Trophoblast cell (in vitro differentiated cells and primary cell): ENCODE measurements around the gene EIF4EBP2.
A peak's percentile ranks its signal among the peaks of the same experiment; 100 is the strongest.

Source experiments
- DNase-seq, 2 donors: peaks; one replicate each; pipeline ENCODE4 v3.0.0-alpha.2; 2016
- H2AFZ ChIP-seq: 2 replicates; pipeline ENCODE4 v1.6.1; 2013; ENCODE audit warnings: low read length, moderate library complexity, mild to moderate bottlenecking; ENCODE audit not compliant: insufficient read depth, poor library complexity
- H2AK5ac ChIP-seq: 2 replicates; pipeline ENCODE4 v1.6.1; 2013; ENCODE audit warnings: mild to moderate bottlenecking, low read length
- H2BK120ac ChIP-seq: 2 replicates; pipeline ENCODE4 v1.6.1; 2013; ENCODE audit warnings: low read length, mild to moderate bottlenecking, moderate library complexity; ENCODE audit not compliant: insufficient read depth, poor library complexity
- H2BK12ac ChIP-seq: 2 replicates; pipeline ENCODE4 v1.6.1; 2013; ENCODE audit warnings: mild to moderate bottlenecking, low read length, moderate library complexity
- H2BK5ac ChIP-seq: 2 replicates; pipeline ENCODE4 v1.6.1; 2013; ENCODE audit warnings: low read length, low read depth, moderate library complexity, mild to moderate bottlenecking; ENCODE audit not compliant: poor library complexity
- H3K14ac ChIP-seq: 2 replicates; pipeline ENCODE4 v1.6.1; 2013; ENCODE audit warnings: mild to moderate bottlenecking, low read length
- H3K18ac ChIP-seq: 2 replicates; pipeline ENCODE4 v1.6.1; 2013; ENCODE audit warnings: mild to moderate bottlenecking, low read length
- H3K23ac ChIP-seq: 2 replicates; pipeline ENCODE4 v1.6.1; 2013; ENCODE audit warnings: low read length
- H3K27ac ChIP-seq: 2 replicates; pipeline ENCODE4 v1.5.1; 2013; ENCODE audit warnings: low read depth, mild to moderate bottlenecking, inconsistent platforms, low read length, moderate library complexity
- H3K27me3 ChIP-seq: 2 replicates; pipeline ENCODE4 v1.6.1; 2013; ENCODE audit warnings: inconsistent platforms, mild to moderate bottlenecking, low read length, moderate library complexity; ENCODE audit not compliant: insufficient read depth
- H3K36me3 ChIP-seq, 2 experiments: 1 replicate in 1 of 2; 2 replicates in 1 of 2; pipeline ENCODE4 v1.6.1; 2013; ENCODE audit warnings: low read length in 2 of 2, mild to moderate bottlenecking in 2 of 2, moderate library complexity in 1 of 2; ENCODE audit not compliant: insufficient read depth in 2 of 2, control insufficient read depth in 1 of 2
- H3K4ac ChIP-seq: 2 replicates; pipeline ENCODE4 v1.6.1; 2013; ENCODE audit warnings: low read depth, mild to moderate bottlenecking, low read length, moderate library complexity
- H3K4me1 ChIP-seq, 2 experiments: 1 replicate in 1 of 2; 2 replicates in 1 of 2; pipeline ENCODE4 v1.6.1; 2013; ENCODE audit warnings: low read length in 2 of 2, mild to moderate bottlenecking in 2 of 2, moderate library complexity in 1 of 2; ENCODE audit not compliant: insufficient read depth in 2 of 2, control insufficient read depth in 1 of 2
- H3K4me2 ChIP-seq: 2 replicates; pipeline ENCODE4 v1.6.1; 2013; ENCODE audit warnings: inconsistent platforms, mild to moderate bottlenecking, low read length, moderate library complexity
- H3K4me3 ChIP-seq: 2 replicates; pipeline ENCODE4 v1.5.1; 2013; ENCODE audit warnings: mild to moderate bottlenecking, low read depth, low read length, inconsistent platforms
- H3K79me1 ChIP-seq: one replicate; pipeline ENCODE4 v1.6.1; 2013; ENCODE audit warnings: low read length
- H3K79me2 ChIP-seq: 2 replicates; pipeline ENCODE4 v1.6.1; 2013; ENCODE audit warnings: low read length, mild to moderate bottlenecking; ENCODE audit not compliant: control insufficient read depth, insufficient read depth, poor library complexity
- H3K9ac ChIP-seq: 2 replicates; pipeline ENCODE4 v1.6.1; 2013; ENCODE audit warnings: mild to moderate bottlenecking, low read length
- H3K9me3 ChIP-seq: 2 replicates; pipeline ENCODE4 v1.6.1; 2013; ENCODE audit warnings: low read depth, mild to moderate bottlenecking, control low read depth, inconsistent platforms, low read length; ENCODE audit not compliant: insufficient read depth
- H4K12ac ChIP-seq: 2 replicates; pipeline ENCODE4 v1.6.1; 2013; ENCODE audit warnings: low read depth, mild to moderate bottlenecking, low read length, moderate library complexity
- H4K8ac ChIP-seq: 2 replicates; pipeline ENCODE4 v1.6.1; 2013; ENCODE audit warnings: low read depth, mild to moderate bottlenecking, low read length, moderate library complexity
- H4K91ac ChIP-seq: one replicate; pipeline ENCODE4 v1.6.1; 2013; ENCODE audit warnings: low read depth, mild to moderate bottlenecking, low read length, moderate library complexity
- WGBS: extraction: QIAGEN DNeasy Blood & Tissue Kit; methylation state at CpG from one replicate; pipeline ENCODE4 v1.1.7; 2013; ENCODE audit warnings: missing lambda C conversion rate; ENCODE audit not compliant: insufficient read length, insufficient coverage; ENCODE audit errors: extremely low coverage; 5-methylcytosine and 5-hydroxymethylcytosine counted together

EIF4EBP2 gene

DNA sequence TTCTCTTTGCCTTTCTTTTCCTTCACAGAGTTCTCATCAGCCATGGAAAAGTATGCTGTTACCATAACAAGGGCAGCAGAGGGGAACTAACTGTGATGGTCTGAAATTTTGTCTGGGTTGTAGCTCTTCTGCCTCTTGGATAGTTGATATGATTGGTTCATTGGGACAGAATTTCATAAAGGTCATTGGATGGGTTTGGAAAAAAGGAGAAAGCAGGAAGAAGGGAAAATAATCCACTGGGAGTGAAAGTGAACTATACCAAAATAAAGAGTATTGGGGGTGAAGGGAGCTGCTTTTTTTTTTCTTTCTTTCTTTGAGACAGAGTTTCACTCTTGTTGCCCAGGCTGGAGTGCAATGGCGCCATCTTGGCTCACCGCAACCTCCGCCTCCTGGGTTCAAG, 5.8 kb downstream of the EIF4EBP2 start:
- Histone ChIP-seq H4K91ac (no peak overlapping the region), H3K23ac (no peak overlapping the region)

DNA sequence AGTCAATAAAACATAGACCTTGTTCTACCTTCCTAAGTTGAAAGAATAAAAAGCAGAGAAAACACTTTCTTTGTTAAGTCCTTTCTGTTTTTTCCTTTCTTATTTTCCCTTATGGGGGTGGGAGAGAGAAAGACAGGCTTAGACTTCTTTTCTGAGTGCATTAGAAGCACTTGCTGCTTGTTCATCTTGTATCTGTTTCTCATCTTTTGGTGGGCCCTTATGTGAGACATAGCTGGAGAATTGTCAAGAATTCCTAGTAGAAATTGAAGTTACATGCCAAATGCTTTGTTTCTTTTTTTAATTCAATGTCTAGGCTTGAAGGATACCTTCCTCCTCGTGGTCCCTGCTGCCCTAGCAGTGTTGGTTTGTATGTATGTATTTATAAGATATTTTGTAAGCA, 6.7 kb downstream of the EIF4EBP2 start:
- WGBS, result no CpG with 5 or more reads among the region's 1 CpG
- no peak overlapping the region for H4K8ac ChIP-seq
- no peak overlapping the region for H3K27ac ChIP-seq
- H2BK5ac ChIP-seq, result no peak overlapping the region
- no peak overlapping the region for H4K12ac ChIP-seq
- peaks cover 4 to 9% of the 10 kb centered on the region in 2 experiments for H3K4me1 ChIP-seq
- no peak overlapping the region for H2BK120ac ChIP-seq
- H3K9ac ChIP-seq, result no peak overlapping the region
- H4K91ac ChIP-seq, result no peak overlapping the region
- no peak overlapping the region for H3K14ac ChIP-seq
- no peak overlapping the region for H2AFZ ChIP-seq
- H3K4ac ChIP-seq, result no peak overlapping the region
- no peak overlapping the region for H2BK12ac ChIP-seq
- H2AK5ac ChIP-seq, result no peak overlapping the region
- peaks cover 1 to 8% of the 10 kb centered on the region in 2 experiments for H3K36me3 ChIP-seq
- no peak overlapping the region for H3K18ac ChIP-seq
- H3K27me3 ChIP-seq, result no peaks in the 10 kb centered on the region
- no peaks in the 10 kb centered on the region for H3K79me1 ChIP-seq
- no peak overlapping the region for H3K23ac ChIP-seq
- DNase-seq, result peak in 1 of 2 donors; percentile 26
- no peaks in the 10 kb centered on the region for H3K9me3 ChIP-seq
- H3K4me2 ChIP-seq, result no peak overlapping the region
- H3K79me2 ChIP-seq, result peaks cover 7% of the 10 kb centered on the region
- H3K4me3 ChIP-seq, result no peak overlapping the region

More for the DNA sequence above, 5.8 kb downstream of the EIF4EBP2 start:
- H4K8ac ChIP-seq, result no peak overlapping the region
- no peak overlapping the region for H4K12ac ChIP-seq
- peaks cover 4 to 14% of the 10 kb centered on the region in 2 experiments for H3K4me1 ChIP-seq
- no peak overlapping the region for H2AK5ac ChIP-seq
- H2BK12ac ChIP-seq, result no peak overlapping the region
- peaks cover 9% of the 10 kb centered on the region for H3K79me2 ChIP-seq
- DNase-seq, result no peak
- H3K4ac ChIP-seq, result no peak overlapping the region
- no peak overlapping the region for H2AFZ ChIP-seq
- H3K18ac ChIP-seq, result no peak overlapping the region
- H3K9ac ChIP-seq, result no peak overlapping the region
- no peak overlapping the region for H3K14ac ChIP-seq
- no peak overlapping the region for H2BK120ac ChIP-seq
- H3K9me3 ChIP-seq, result no peaks in the 10 kb centered on the region
- peaks cover 0 to 8% of the 10 kb centered on the region in 2 experiments for H3K36me3 ChIP-seq
- H3K4me2 ChIP-seq, result no peak overlapping the region
- no peaks in the 10 kb centered on the region for H3K79me1 ChIP-seq
- H3K27me3 ChIP-seq, result no peaks in the 10 kb centered on the region
- no peak overlapping the region for H3K27ac ChIP-seq
- no peak overlapping the region for H2BK5ac ChIP-seq
- H3K4me3 ChIP-seq, result no peak overlapping the region
- WGBS, result no CpG with 5 or more reads among the region's 3 CpGs

DNA sequence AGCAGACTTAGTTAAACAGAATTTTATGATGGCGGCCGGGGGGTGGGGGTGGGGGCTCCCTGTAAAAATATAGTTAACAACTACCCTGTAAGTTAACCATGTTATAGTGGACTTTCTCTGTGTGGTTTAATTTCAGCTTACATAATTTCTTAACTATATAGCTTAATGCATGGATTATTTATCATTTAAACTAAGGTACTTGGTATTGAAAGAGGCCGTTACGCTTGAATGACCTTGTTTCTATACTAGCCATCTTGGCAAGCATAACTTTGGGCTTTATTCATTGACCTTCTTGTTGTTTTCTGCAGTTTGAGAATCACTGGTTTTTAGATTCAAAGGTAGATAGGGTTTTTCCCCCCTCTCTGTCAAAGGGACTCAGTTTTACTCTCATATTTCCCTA, 8.4 kb downstream of the EIF4EBP2 start:
- DNase-seq, result no peak
- Histone ChIP-seq H4K12ac (no peak overlapping the region), H3K18ac (no peak overlapping the region), H4K91ac (no peak overlapping the region), H3K4me3 (no peak overlapping the region), H2AFZ (no peak overlapping the region), H3K4me1 (peaks cover 0 to 4% of the 10 kb centered on the region in 2 experiments), H3K9ac (no peak overlapping the region), H2BK120ac (no peak overlapping the region), H3K79me2 (peaks cover 3% of the 10 kb centered on the region), H3K79me1 (no peaks in the 10 kb centered on the region), H3K4ac (peak overlapping the region; percentile 15), H3K14ac (no peak overlapping the region), H2AK5ac (no peak overlapping the region), H3K4me2 (no peak overlapping the region), H3K36me3 (peaks cover 1 to 4% of the 10 kb centered on the region in 2 experiments), H3K9me3 (no peaks in the 10 kb centered on the region), H2BK12ac (no peak overlapping the region), H3K23ac (no peak overlapping the region), H3K27me3 (no peaks in the 10 kb centered on the region), H3K27ac (no peak overlapping the region), H4K8ac (no peak overlapping the region), H2BK5ac (no peak overlapping the region)
- WGBS, result no CpG with 5 or more reads among the region's 4 CpGs

DNA sequence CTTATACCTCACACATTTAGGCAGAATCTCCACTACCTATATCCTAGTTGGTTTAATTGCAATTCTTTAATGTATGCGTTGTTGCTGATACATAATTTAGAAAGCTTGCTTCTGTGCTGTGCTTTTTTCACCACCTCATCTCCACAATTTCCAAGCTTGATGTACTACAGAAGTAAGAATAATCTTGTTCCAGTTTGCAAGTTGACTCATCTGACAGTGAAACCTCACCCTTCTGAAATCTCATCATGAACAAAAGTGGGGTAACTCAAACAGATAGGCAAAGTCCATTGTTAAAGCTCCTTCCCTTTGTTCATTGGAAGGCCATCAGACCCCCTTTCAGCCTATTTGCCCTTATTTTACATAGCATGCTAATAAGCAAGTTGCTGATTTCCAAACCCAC, 13.6 kb downstream of the EIF4EBP2 start:
- Histone ChIP-seq H2AK5ac (no peak overlapping the region), H3K9me3 (no peaks in the 10 kb centered on the region), H3K79me2 (no peaks in the 10 kb centered on the region), H3K14ac (no peak overlapping the region), H2AFZ (no peak overlapping the region), H3K4ac (no peak overlapping the region), H3K27ac (no peak overlapping the region), H3K9ac (no peak overlapping the region), H3K4me1 (no peaks in the 10 kb centered on the region), H3K36me3 (peaks cover 12 to 25% of the 10 kb centered on the region in 2 experiments), H3K23ac (no peak overlapping the region), H2BK12ac (no peak overlapping the region), H3K4me2 (no peak overlapping the region), H3K79me1 (no peaks in the 10 kb centered on the region), H3K27me3 (no peaks in the 10 kb centered on the region), H3K18ac (no peak overlapping the region), H2BK5ac (no peak overlapping the region), H2BK120ac (no peak overlapping the region), H3K4me3 (no peak overlapping the region), H4K8ac (no peak overlapping the region), H4K12ac (no peak overlapping the region), H4K91ac (no peak overlapping the region)
- no CpG with 5 or more reads among the region's 1 CpG for WGBS
- no peak for DNase-seq
